SK-N-SH (cell line): Measurements from ENCODE around the gene BORCS6.

ENCODE experiments used
- EP300 ChIP-seq, 2 experiments: IDR thresholded peaks; 2 replicates each; pipeline versions ENCODE4 v1.4.0 to v1.6.1; 2012; ENCODE audit warnings: borderline replicate concordance in 1 of 2, low read depth in 1 of 2, low read length in 1 of 2
- JUND ChIP-seq: IDR thresholded peaks from 2 replicates; pipeline ENCODE4 v1.4.0; 2012
- ZBTB33 ChIP-seq: IDR thresholded peaks from 2 replicates; pipeline ENCODE4 v1.4.0; 2012; ENCODE audit warnings: low read depth, borderline replicate concordance
- TF ChIP-seq, protein P1 (sequence below): IDR thresholded peaks from 2 replicates; pipeline ENCODE4 v1.4.0; 2012; ENCODE audit warnings: low read depth

DNA sequence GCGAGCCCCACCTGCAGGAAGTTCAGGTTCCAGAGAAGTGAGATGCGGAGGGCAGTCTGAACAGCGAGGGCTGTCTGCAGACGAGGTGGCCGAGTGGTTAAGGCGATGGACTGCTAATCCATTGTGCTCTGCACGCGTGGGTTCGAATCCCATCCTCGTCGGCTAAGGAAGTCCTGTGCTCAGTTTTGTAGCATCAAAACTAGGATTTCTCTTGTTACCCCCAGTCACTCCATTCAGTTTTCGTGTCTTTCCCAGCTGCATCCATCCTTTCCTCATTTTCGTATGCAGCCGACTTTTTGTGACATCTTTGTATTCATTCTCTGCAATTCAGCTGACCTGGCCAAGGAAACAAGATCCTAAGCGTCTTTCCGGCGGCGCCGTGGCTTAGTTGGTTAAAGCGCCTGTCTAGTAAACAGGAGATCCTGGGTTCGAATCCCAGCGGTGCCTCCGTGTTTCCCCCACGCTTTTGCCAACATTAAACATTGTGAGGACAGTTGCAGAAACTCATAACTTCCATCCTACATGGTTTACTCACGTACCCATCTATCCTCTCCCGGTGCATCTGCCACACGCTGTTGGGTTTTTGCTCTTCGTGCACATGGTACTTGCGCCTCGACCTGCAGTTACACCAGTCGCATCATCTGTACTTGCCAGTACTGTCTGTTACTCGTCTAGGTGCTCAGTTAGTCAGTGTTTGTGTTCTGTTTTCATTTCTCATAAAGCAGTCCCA lies 3.0 kb downstream of the BORCS6 start:
- TF ChIP-seq ZBTB33 (no peak), JUND (no peak), EP300 (IDR thresholded peaks at IDR 0.05; ENCODE audit: borderline replicate concordance in 1 of 2, low read depth in 1 of 2, low read length in 1 of 2) (no peak; a peak in 1 of 4 replicates)
- TF ChIP-seq, protein P1, sequence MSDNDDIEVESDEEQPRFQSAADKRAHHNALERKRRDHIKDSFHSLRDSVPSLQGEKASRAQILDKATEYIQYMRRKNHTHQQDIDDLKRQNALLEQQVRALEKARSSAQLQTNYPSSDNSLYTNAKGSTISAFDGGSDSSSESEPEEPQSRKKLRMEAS: no peak; the same call in 1 of the 2 replicates
